ENCODE measurements around the gene CRISPLD2.

Gene CRISPLD2

GRCh38 chr16:84891149-84891795, 71.5 kb downstream of the CRISPLD2 start:
- no peaks in the 10 kb centered on the region for H3K9me3 ChIP-seq (ENCODE audit: control insufficient read depth, low read length)
- WGBS, 2 experiments = 90 to 91% methylated on average over 17 of the region's 17 CpGs
- H3K27me3 ChIP-seq (ENCODE audit: control insufficient read depth, insufficient read depth, low read length, poor library complexity, severe bottlenecking) = no peaks in the 10 kb centered on the region
- H3K4me1 ChIP-seq (ENCODE audit: control insufficient read depth, insufficient read depth, low read length) = peaks cover 3% of the 10 kb centered on the region
- H3K27ac ChIP-seq (ENCODE audit: insufficient read depth, low read depth, low read length, poor library complexity, severe bottlenecking) = no peak overlapping the region
- H3K4me3 ChIP-seq (ENCODE audit: insufficient read depth, low read depth, low read length) = no peak overlapping the region
- no peaks in the 10 kb centered on the region for H3K36me3 ChIP-seq (ENCODE audit: control insufficient read depth, insufficient read depth, low read length)

GRCh38 chr16:84892097-84892496, 72.3 kb downstream of the CRISPLD2 start:
- no peaks in the 10 kb centered on the region for H3K4me1 ChIP-seq (ENCODE audit: control insufficient read depth, insufficient read depth, low read length)
- H3K9me3 ChIP-seq (ENCODE audit: control insufficient read depth, low read length) = no peaks in the 10 kb centered on the region
- no peak overlapping the region for H3K4me3 ChIP-seq (ENCODE audit: insufficient read depth, low read depth, low read length)
- H3K27ac ChIP-seq (ENCODE audit: insufficient read depth, low read depth, low read length, poor library complexity, severe bottlenecking) = no peak overlapping the region
- 93 to 96% methylated on average over 10 of the region's 10 CpGs for WGBS, 2 experiments
- H3K27me3 ChIP-seq (ENCODE audit: control insufficient read depth, insufficient read depth, low read length, poor library complexity, severe bottlenecking) = no peaks in the 10 kb centered on the region
- H3K36me3 ChIP-seq (ENCODE audit: control insufficient read depth, insufficient read depth, low read length) = no peaks in the 10 kb centered on the region

- H3K9me3 ChIP-seq (ENCODE audit: control insufficient read depth, low read length) = no peaks in the 10 kb centered on the region
- H3K27me3 ChIP-seq (ENCODE audit: control insufficient read depth, insufficient read depth, low read length, poor library complexity, severe bottlenecking) = no peaks in the 10 kb centered on the region
- no peak overlapping the region for H3K27ac ChIP-seq (ENCODE audit: insufficient read depth, low read depth, low read length, poor library complexity, severe bottlenecking)
- H3K4me1 ChIP-seq (ENCODE audit: control insufficient read depth, insufficient read depth, low read length) = no peaks in the 10 kb centered on the region
- H3K36me3 ChIP-seq (ENCODE audit: control insufficient read depth, insufficient read depth, low read length) = no peaks in the 10 kb centered on the region
- 91 to 93% methylated on average over 3 of the region's 3 CpGs for WGBS, 2 experiments
- no peak overlapping the region for H3K4me3 ChIP-seq (ENCODE audit: insufficient read depth, low read depth, low read length)
Measured at GRCh38 chr16:84893467-84893848, 73.7 kb downstream of the CRISPLD2 start.

- no peaks in the 10 kb centered on the region for H3K4me1 ChIP-seq (ENCODE audit: control insufficient read depth, insufficient read depth, low read length)
- H3K36me3 ChIP-seq (ENCODE audit: control insufficient read depth, insufficient read depth, low read length) = no peaks in the 10 kb centered on the region
- WGBS, 2 experiments = 89 to 90% methylated on average over 12 of the region's 12 CpGs
- no peak overlapping the region for H3K27ac ChIP-seq (ENCODE audit: insufficient read depth, low read depth, low read length, poor library complexity, severe bottlenecking)
- H3K9me3 ChIP-seq (ENCODE audit: control insufficient read depth, low read length) = no peaks in the 10 kb centered on the region
- no peaks in the 10 kb centered on the region for H3K27me3 ChIP-seq (ENCODE audit: control insufficient read depth, insufficient read depth, low read length, poor library complexity, severe bottlenecking)
- H3K4me3 ChIP-seq (ENCODE audit: insufficient read depth, low read depth, low read length) = no peak overlapping the region
Measured at GRCh38 chr16:84893849-84894599, 74.2 kb downstream of the CRISPLD2 start.

- WGBS, 2 experiments = 88 to 89% methylated on average over 6 of the region's 6 CpGs
- H3K4me1 ChIP-seq (ENCODE audit: control insufficient read depth, insufficient read depth, low read length) = no peaks in the 10 kb centered on the region
Measured at GRCh38 chr16:84895016-84895415, 75.2 kb downstream of the CRISPLD2 start.

GRCh38 chr16:84896847-84897246, 77.1 kb downstream of the CRISPLD2 start:
- 88 to 89% methylated on average over 9 of the region's 9 CpGs for WGBS, 2 experiments
- Histone ChIP-seq H3K27me3 (ENCODE audit: control insufficient read depth, insufficient read depth, low read length, poor library complexity, severe bottlenecking) (no peaks in the 10 kb centered on the region), H3K27ac (ENCODE audit: insufficient read depth, low read depth, low read length, poor library complexity, severe bottlenecking) (no peak overlapping the region)

More at GRCh38 chr16:84895016-84895415, 75.2 kb downstream of the CRISPLD2 start:
- no peak overlapping the region for H3K4me3 ChIP-seq (ENCODE audit: insufficient read depth, low read depth, low read length)
- H3K36me3 ChIP-seq (ENCODE audit: control insufficient read depth, insufficient read depth, low read length) = no peaks in the 10 kb centered on the region
- no peaks in the 10 kb centered on the region for H3K27me3 ChIP-seq (ENCODE audit: control insufficient read depth, insufficient read depth, low read length, poor library complexity, severe bottlenecking)
- no peak overlapping the region for H3K27ac ChIP-seq (ENCODE audit: insufficient read depth, low read depth, low read length, poor library complexity, severe bottlenecking)
- H3K9me3 ChIP-seq (ENCODE audit: control insufficient read depth, low read length) = no peaks in the 10 kb centered on the region

GRCh38 chr16:84897911-84898377, 78.2 kb downstream of the CRISPLD2 start:
- no peak overlapping the region for H3K27ac ChIP-seq (ENCODE audit: insufficient read depth, low read depth, low read length, poor library complexity, severe bottlenecking)
- H3K36me3 ChIP-seq (ENCODE audit: control insufficient read depth, insufficient read depth, low read length) = no peaks in the 10 kb centered on the region
- no peaks in the 10 kb centered on the region for H3K9me3 ChIP-seq (ENCODE audit: control insufficient read depth, low read length)
- no peak overlapping the region for H3K4me3 ChIP-seq (ENCODE audit: insufficient read depth, low read depth, low read length)
- no peaks in the 10 kb centered on the region for H3K4me1 ChIP-seq (ENCODE audit: control insufficient read depth, insufficient read depth, low read length)
- no peaks in the 10 kb centered on the region for H3K27me3 ChIP-seq (ENCODE audit: control insufficient read depth, insufficient read depth, low read length, poor library complexity, severe bottlenecking)
- WGBS, 2 experiments = 84 to 90% methylated on average over 15 of the region's 15 CpGs

More at GRCh38 chr16:84896847-84897246, 77.1 kb downstream of the CRISPLD2 start:
- Histone ChIP-seq H3K36me3 (ENCODE audit: control insufficient read depth, insufficient read depth, low read length) (no peaks in the 10 kb centered on the region), H3K4me1 (ENCODE audit: control insufficient read depth, insufficient read depth, low read length) (no peaks in the 10 kb centered on the region), H3K9me3 (ENCODE audit: control insufficient read depth, low read length) (no peaks in the 10 kb centered on the region), H3K4me3 (ENCODE audit: insufficient read depth, low read depth, low read length) (no peak overlapping the region)

- Histone ChIP-seq H3K27ac (ENCODE audit: insufficient read depth, low read depth, low read length, poor library complexity, severe bottlenecking) (no peak overlapping the region), H3K36me3 (ENCODE audit: control insufficient read depth, insufficient read depth, low read length) (no peaks in the 10 kb centered on the region), H3K27me3 (ENCODE audit: control insufficient read depth, insufficient read depth, low read length, poor library complexity, severe bottlenecking) (no peaks in the 10 kb centered on the region), H3K4me1 (ENCODE audit: control insufficient read depth, insufficient read depth, low read length) (no peaks in the 10 kb centered on the region), H3K4me3 (ENCODE audit: insufficient read depth, low read depth, low read length) (no peak overlapping the region), H3K9me3 (ENCODE audit: control insufficient read depth, low read length) (no peaks in the 10 kb centered on the region)
- WGBS, 2 experiments = 73 to 79% methylated on average over 2 of the region's 2 CpGs
Measured at GRCh38 chr16:84898447-84898846, 78.7 kb downstream of the CRISPLD2 start.

GRCh38 chr16:84899414-84899813, 79.6 kb downstream of the CRISPLD2 start:
- whole genome bisulfite sequencing, 2 experiments = 93 to 96% methylated on average over 7 to 8 of the region's 8 CpGs
- no peaks in the 10 kb centered on the region for H3K4me1 ChIP-seq (ENCODE audit: control insufficient read depth, insufficient read depth, low read length)
- H3K36me3 ChIP-seq (ENCODE audit: control insufficient read depth, insufficient read depth, low read length) = no peaks in the 10 kb centered on the region
- H3K27ac ChIP-seq (ENCODE audit: insufficient read depth, low read depth, low read length, poor library complexity, severe bottlenecking) = no peak overlapping the region
- no peaks in the 10 kb centered on the region for H3K9me3 ChIP-seq (ENCODE audit: control insufficient read depth, low read length)
- no peaks in the 10 kb centered on the region for H3K27me3 ChIP-seq (ENCODE audit: control insufficient read depth, insufficient read depth, low read length, poor library complexity, severe bottlenecking)
- no peak overlapping the region for H3K4me3 ChIP-seq (ENCODE audit: insufficient read depth, low read depth, low read length)

- 90 to 92% methylated on average over 9 of the region's 9 CpGs for WGBS, 2 experiments
- H3K27me3 ChIP-seq (ENCODE audit: control insufficient read depth, insufficient read depth, low read length, poor library complexity, severe bottlenecking) = no peaks in the 10 kb centered on the region
- H3K27ac ChIP-seq (ENCODE audit: insufficient read depth, low read depth, low read length, poor library complexity, severe bottlenecking) = no peak overlapping the region
Measured at GRCh38 chr16:84905965-84906460, 86.2 kb downstream of the CRISPLD2 start.

More at GRCh38 chr16:84905965-84906460, 86.2 kb downstream of the CRISPLD2 start:
- H3K9me3 ChIP-seq (ENCODE audit: control insufficient read depth, low read length) = no peaks in the 10 kb centered on the region
- H3K4me3 ChIP-seq (ENCODE audit: insufficient read depth, low read depth, low read length) = no peak overlapping the region
- no peaks in the 10 kb centered on the region for H3K4me1 ChIP-seq (ENCODE audit: control insufficient read depth, insufficient read depth, low read length)
- no peaks in the 10 kb centered on the region for H3K36me3 ChIP-seq (ENCODE audit: control insufficient read depth, insufficient read depth, low read length)
